Epithelial cell of esophagus (primary cell): Measurements from ENCODE around the gene PAPOLG.

Source experiments
- DNase-seq: peaks from one replicate; pipeline ENCODE4 v3.0.0; 2010; ENCODE audit warnings: low read depth
- H3K4me3 ChIP-seq: 2 replicates; pipeline ENCODE4 v1.5.1; 2011; ENCODE audit warnings: mild to moderate bottlenecking, low read length, control low read depth
- TF ChIP-seq, protein P1 (sequence below): IDR thresholded peaks from 2 replicates; pipeline ENCODE4 v1.5.1; 2011; ENCODE audit warnings: low read depth, mild to moderate bottlenecking, low read length, control low read depth, inconsistent platforms; ENCODE audit not compliant: insufficient read depth; ENCODE audit errors: missing control alignments

The PAPOLG gene

GRCh38 chr2:60818272-60818671 lies 62.2 kb downstream of the PAPOLG start:
- peak; percentile 20 for DNase-seq
- no peak overlapping the region for H3K4me3 ChIP-seq
- TF ChIP-seq, protein P1, sequence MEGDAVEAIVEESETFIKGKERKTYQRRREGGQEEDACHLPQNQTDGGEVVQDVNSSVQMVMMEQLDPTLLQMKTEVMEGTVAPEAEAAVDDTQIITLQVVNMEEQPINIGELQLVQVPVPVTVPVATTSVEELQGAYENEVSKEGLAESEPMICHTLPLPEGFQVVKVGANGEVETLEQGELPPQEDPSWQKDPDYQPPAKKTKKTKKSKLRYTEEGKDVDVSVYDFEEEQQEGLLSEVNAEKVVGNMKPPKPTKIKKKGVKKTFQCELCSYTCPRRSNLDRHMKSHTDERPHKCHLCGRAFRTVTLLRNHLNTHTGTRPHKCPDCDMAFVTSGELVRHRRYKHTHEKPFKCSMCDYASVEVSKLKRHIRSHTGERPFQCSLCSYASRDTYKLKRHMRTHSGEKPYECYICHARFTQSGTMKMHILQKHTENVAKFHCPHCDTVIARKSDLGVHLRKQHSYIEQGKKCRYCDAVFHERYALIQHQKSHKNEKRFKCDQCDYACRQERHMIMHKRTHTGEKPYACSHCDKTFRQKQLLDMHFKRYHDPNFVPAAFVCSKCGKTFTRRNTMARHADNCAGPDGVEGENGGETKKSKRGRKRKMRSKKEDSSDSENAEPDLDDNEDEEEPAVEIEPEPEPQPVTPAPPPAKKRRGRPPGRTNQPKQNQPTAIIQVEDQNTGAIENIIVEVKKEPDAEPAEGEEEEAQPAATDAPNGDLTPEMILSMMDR: peak; percentile 15

GRCh38 chr2:60819155-60819862 lies 63.2 kb downstream of the PAPOLG start:
- DNase-seq: no peak
- TF ChIP-seq, protein P1: no peak
- no peak overlapping the region for H3K4me3 ChIP-seq

- no peak for DNase-seq
- no peak overlapping the region for H3K4me3 ChIP-seq
- TF ChIP-seq, protein P1: no peak
Observed at GRCh38 chr2:60819936-60820335, 63.9 kb downstream of the PAPOLG start.

GRCh38 chr2:60820416-60821132 lies 64.5 kb downstream of the PAPOLG start:
- TF ChIP-seq, protein P1: no peak
- no peak overlapping the region for H3K4me3 ChIP-seq
- DNase-seq: no peak

- TF ChIP-seq, protein P1: no peak
- no peak for DNase-seq
- no peak overlapping the region for H3K4me3 ChIP-seq
Observed at GRCh38 chr2:60821133-60821469, 65.0 kb downstream of the PAPOLG start.

- TF ChIP-seq, protein P1: no peak
- no peak overlapping the region for H3K4me3 ChIP-seq
- no peak for DNase-seq
Observed at GRCh38 chr2:60821587-60822302, 65.7 kb downstream of the PAPOLG start.
